GM12874 (cell line): ENCODE data around the gene VPS26C.

Experiments
- TF ChIP-seq, protein P1 (sequence below): IDR thresholded peaks from 2 replicates; pipeline ENCODE4 v1.5.1; 2011; ENCODE audit warnings: low read depth, mild to moderate bottlenecking, control low read depth, low read length, moderate library complexity; ENCODE audit not compliant: insufficient read depth

Gene VPS26C

GRCh38 chr21:37267269-37268185, at the start of gene VPS26C:
Gene VPS26C (minus strand): TSS chr21:37267334. CDS start chr21:37267294, 40 bp downstream.
- TF ChIP-seq, protein P1, sequence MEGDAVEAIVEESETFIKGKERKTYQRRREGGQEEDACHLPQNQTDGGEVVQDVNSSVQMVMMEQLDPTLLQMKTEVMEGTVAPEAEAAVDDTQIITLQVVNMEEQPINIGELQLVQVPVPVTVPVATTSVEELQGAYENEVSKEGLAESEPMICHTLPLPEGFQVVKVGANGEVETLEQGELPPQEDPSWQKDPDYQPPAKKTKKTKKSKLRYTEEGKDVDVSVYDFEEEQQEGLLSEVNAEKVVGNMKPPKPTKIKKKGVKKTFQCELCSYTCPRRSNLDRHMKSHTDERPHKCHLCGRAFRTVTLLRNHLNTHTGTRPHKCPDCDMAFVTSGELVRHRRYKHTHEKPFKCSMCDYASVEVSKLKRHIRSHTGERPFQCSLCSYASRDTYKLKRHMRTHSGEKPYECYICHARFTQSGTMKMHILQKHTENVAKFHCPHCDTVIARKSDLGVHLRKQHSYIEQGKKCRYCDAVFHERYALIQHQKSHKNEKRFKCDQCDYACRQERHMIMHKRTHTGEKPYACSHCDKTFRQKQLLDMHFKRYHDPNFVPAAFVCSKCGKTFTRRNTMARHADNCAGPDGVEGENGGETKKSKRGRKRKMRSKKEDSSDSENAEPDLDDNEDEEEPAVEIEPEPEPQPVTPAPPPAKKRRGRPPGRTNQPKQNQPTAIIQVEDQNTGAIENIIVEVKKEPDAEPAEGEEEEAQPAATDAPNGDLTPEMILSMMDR = no peak

DNA sequence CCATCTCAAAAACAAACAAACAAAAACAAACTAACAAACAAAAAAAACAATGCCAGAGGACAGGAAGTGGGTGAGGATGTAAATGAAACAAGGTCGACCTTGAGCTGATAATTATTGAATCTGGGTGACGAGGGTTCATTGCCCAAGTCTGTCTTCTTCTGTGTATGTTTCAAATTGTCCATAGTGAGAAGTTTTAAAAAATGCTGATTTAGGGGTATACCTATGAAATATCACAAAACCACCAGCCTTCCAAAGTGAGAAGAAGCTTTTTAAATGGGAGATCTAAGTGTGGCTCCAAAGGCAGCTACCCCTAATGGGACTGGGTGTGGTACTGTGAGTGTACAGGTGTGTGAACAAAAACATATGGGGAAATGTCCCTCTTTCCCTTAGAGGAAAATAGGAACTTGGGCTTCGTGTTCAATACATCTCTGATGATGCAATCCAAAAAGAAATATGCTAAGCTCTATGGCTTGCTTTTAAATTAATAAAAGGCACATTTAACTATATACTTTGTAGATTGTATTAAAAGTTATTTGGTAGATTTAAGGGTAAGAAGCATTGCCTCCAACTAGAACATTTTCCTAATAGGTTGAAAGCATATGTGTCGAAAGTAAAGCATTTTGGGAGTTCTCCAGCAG, 33.1 kb upstream of the VPS26C start:
- TF ChIP-seq, protein P1 = no peak

GRCh38 chr21:37297364-37297763, 30.2 kb upstream of the VPS26C start:
- TF ChIP-seq, protein P1 = no peak

- TF ChIP-seq, protein P1 = no peak
These were observed 27.5 kb upstream of the VPS26C start for GRCh38 chr21:37294679-37295078.

DNA sequence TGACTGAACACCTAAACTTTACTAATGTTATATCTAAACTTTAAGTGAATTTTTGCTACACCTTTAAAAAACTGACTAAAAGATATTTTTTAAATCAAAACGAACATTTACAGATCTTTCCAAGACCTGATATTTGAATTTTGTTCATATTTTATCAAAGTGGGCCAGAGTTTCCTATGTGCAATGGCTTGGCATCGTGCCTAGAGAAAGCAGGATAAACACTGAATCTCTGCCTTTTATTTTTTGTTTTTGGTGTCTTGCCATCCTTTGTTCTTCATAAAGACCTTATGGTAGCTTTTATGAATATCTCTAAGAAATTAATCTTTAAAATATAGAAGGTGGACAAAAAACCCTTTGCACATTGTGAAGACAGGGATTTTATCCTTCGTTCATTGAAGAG, 25.8 kb upstream of the VPS26C start:
- TF ChIP-seq, protein P1 = no peak

DNA sequence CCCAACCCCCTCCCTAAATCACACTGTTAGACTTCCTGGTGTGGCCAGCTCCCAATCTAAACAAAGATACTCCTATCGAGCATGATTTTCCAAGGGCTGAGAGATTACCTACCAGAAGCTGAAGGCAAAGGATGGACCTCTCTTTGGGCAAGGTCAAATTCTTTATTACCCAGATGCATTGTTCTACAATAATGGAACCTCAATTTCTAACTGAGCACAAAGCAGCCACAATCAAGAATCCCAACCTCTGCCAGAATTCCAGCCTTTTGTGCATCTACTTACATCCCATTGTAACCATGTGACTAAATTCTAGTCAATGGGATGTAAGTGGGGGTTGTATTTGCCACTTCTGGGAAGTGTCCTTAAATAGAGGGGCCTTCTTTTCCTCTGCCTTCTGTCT, 24.9 kb upstream of the VPS26C start:
- TF ChIP-seq, protein P1 = no peak

- TF ChIP-seq, protein P1 = no peak
These were observed 14.9 kb upstream of the VPS26C start for GRCh38 chr21:37281993-37282392.
